Kidney glomerular epithelial cell (primary cell): Measurements from ENCODE around the gene XPOT.

Source experiments
- DNase-seq: peaks from one replicate; lab custom pipeline; 2025; lab: John Stamatoyannopoulos, UW

Gene XPOT

DNA sequence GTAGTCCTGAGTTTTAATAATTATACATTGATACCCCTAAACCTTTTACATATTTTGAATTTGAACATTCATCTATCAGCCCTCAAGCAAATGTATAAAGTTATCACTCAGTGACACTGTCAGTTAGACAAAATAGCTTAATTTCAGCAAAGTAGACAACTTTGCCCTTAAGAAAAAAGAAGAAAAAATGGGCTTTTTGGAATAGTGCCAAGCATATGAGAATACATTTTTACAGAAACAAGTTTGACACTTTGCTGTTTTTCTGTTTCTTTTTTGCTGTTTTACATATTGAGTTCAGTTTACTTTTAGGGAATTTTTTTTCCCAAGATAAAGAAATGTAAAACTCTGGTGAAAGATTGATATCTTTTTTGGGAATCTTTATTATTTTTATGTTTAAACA, 62.0 kb downstream of the XPOT start:
- no peak for DNase-seq

DNA sequence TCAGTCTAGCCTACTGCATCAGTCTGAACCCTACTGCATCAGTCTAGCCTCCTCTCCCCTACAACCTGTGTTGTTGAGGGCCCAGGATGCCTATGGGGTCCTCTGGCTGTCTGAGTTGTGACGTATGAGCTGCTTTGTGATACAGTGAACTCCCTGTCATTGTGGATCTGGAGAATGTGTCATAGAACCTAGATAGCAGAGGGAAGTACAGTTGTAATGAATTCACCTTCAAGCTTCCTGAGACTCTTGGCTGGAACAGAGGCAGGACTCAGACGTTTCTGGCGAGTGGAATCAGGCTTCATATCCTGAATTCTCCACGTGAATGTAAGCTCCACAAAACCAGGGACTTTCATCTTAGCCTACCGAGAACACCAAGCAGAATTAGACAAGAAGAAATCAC, 64.8 kb downstream of the XPOT start:
- no peak for DNase-seq

DNA sequence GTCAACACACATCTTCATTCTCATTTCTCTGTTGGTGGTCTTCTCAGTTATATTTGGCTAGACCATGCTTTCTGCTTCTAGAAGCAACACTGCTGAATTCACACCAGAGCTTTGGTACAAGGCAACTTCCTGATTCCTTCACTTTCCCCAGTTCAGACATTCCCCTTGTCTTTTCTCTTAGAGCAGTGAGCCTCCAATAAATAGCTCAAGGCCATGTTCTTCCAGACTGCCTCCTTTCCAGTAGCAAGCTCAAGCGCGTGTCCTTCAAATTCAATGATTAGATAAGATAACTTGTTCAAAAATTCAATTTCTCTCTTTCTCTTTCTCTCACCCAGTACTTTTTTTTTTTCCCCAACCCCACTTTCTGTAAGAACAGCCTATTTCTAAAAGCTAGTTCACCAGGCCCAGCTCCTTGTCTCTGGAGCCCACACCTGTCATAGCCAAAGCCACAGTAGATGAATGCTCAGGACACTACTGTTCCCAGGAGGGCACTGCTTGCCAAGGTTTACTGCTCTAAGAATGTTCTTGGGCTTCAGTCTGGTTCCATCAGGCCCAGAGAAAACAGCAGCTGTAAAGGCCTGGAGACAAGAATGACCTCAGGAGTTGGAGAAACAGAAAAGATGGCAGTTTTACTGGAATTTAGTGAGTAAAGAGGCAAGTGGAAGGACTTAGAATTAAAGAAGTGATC, 65.4 kb downstream of the XPOT start:
- DNase-seq = no peak

DNA sequence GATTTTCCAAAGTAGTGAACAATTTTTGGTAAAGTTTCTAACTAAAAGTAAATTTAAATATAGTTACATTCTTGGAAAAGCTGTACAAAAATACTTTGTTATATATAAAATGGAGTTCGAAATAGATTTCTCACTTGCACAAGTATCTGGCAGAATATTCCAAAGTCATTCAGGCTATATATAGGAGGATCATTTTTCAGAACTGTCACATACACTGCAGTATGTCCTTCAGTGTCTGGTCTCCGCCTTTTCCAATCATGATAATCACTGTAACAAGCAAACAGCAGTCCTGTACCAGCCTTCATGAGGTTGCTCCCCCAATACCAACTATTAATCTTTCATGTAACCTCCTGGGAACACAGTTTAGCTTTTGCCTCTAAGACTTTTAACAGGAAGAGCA, 66.3 kb downstream of the XPOT start:
- no peak for DNase-seq

DNA sequence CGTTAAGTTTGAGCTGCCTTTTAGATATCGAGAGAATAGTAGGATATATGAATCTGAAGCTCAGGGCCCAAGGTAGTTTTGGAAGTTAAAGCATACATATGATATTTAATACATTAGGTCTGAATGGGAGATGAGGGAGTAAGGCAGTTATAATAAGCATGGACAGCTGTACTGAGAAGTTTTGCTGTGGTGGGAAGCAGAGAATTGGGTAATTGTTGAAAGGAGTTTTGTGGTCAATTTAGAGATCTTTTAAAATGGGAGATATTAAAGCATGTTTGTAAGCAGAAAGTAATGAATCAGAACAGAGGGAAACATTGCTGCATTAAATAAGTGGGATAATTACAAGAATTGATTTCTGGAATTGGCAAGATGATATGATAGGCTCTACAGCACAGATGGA, 69.0 kb downstream of the XPOT start:
- DNase-seq = no peak

DNA sequence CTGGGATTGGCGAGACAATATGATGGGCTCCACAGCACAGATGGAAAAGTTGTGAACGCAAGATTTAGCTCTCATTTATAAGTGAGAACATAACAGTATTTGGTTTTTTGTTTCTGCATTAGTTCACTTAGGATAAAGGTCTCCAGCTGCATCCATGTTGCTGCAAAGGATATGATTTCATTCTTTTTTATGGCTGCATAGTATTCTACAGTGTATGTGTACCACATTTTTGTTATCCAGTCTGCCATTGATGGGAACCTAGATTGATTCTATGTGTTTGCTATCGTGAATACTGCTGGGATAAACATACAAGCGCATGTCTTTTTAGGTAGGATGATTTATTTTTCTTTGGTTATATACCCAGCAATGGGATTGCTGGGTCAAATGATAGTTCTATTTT, 71.3 kb downstream of the XPOT start:
- no peak for DNase-seq

DNA sequence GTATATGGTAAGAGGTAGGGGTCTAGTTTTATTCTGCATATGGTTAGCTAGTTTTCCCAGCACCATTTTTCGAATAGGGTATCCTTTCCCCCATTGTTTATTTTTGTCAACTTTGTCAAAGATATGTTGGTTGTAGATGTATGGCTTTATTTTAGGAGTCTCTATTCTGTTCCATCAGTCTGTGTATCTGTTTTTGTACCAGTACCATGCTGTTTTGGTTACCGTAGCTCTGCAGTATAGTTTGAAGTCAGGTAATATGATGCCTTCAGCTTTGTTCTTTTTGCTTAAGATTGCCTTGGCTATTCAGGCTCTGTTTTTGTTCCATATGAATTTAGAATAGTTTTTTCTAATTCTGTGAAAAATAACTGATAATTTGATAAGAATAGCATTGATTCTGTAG, 72.7 kb downstream of the XPOT start:
- no peak for DNase-seq

DNA sequence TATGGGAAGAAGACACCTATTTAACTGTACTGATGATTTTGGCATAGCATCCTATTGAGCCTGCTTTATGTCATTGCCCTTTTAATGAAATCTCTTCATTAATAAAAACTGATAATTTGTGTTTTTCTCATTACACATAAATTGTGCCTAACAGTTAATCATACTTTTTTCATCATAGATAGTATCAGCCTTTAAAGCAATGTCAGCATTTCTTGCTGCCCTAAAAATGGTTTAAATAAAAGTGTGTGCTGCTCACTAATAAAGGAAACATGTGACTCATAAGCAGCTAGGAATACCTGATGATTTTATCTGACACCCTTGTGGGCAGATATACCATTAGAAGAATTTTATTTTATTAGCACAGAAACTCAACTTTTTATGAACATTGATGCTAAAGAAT, 74.5 kb downstream of the XPOT start:
- DNase-seq = no peak

DNA sequence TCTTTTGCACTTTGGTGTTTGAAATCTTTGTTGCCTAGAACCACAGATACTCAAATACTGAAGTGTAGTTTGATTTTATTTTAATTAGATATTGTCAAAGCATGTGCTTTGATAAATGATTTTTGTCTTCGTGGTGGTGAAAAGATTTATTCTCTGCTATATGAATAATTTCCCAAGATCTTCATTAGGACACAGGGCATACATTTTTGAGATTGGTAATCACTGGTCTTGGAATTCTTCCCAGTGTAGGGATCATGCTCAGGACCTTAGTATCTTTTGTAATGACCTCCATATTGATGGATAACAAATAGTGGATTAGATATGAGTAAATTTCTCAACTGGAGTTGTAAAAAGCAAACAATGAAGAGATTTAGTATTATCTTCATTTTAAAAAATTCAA, 76.0 kb downstream of the XPOT start:
- no peak for DNase-seq

DNA sequence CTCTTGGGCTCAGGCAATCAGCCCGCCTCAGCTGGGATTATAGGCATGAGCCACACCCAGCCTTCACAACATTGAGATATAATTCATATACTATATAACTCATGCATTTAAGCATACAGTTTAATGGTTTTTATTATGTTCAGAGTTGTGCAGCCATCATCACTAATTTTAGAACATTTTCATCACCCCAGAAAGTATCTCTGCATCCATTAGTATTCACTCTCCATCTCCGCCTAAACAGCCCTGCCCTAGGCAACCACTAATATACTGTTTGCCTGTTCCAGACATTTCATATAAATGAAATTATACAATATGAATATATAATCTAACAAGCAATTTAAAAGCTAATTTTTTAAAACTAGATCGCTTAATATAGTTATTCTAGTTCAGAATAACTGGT, 82.5 kb downstream of the XPOT start:
- no peak for DNase-seq

DNA sequence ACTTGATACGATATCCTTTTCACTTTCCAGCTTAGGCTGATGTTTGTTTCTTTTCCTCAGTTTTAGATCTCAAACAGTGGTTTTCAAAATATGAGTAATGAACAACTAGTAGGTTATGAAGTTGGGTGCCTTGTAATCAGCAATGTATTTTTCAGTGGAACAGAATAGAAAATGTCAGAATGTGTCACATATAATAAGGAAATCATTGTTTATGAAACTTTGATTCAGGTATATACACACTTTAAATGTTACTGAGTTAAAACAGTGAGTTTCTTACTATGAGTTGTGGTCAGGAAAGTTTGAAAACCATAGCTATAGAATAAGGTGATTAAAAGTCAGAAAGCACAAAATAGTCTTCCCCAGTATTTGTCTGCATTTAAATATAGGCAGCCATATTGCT, 87.5 kb downstream of the XPOT start:
- DNase-seq = no peak

DNA sequence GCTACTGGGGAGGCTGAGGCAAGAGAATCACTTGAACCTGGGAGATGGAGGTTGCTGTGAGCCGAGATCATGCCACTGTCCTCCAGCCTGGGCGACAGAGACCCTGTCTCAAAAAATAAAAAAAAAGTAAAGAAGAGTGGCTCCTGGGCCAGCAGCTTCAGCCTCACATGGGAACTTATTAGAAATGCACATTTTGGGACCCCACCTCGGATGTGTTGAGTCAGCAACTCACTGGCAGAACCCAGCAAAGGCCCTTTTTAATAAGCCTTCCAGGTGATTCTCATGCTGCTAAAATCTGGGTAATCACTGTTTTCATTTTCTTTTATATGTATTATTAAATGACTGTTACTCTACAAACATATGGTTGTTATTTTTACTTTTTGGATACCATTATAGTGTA, 89.3 kb downstream of the XPOT start:
- DNase-seq = no peak

DNA sequence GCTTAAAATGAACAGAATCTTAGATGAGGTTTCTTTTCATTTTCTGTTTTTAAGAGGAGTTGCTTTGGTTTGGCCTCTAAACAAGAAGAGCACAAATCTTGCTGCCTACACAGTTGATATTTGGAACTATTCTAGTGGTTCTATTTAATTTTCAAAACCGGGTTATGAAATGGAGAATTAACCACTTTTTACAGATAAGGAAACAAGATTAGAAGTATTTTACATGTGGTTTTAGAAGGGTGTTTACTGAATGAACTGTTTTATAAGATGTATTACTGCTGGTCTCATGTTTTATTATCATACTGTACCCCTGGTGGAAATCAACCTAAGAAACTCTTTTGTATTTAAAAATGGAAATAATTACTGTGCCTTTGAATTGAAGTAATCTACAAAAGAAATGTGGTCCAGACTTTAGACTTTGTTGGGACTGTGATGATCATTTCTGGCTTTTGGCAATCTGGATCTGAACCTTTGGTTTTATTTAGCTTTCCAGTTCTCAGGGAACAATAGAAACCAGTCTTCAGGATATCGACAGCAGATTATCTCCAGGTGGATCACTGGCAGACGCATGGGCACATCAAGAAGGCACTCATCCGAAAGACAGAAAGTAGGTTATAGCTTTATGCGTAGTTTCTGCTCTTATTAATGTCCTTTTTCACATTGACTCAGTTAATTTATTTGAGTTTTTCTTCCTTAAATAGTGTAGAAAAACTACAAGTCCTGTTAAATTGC, 91.0 kb downstream of the XPOT start:
- DNase-seq = no peak

DNA sequence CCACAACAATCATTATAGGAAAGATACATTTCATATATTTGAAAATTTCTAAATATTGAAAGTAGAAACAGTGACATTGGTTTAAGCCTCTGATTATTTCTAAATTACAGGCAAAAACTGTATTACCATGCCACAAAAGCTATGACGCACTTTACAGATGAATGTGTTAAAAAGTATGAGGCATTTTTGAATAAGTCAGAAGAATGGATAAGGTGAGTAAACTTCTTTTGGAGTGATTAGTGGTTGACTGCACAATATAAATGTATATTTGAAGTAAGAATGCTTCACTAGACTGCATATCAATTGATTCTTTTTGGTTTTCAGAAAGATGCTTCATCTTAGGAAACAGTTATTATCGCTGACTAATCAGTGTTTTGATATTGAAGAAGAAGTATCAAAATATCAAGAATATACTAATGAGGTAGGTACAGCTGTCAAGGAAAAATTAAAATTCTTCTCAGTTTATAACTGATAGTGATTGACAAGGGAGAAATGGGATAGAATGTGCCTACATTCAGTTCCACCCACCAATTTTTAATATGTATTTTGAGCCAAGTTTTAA, 92.7 kb downstream of the XPOT start:
- DNase-seq = no peak

DNA sequence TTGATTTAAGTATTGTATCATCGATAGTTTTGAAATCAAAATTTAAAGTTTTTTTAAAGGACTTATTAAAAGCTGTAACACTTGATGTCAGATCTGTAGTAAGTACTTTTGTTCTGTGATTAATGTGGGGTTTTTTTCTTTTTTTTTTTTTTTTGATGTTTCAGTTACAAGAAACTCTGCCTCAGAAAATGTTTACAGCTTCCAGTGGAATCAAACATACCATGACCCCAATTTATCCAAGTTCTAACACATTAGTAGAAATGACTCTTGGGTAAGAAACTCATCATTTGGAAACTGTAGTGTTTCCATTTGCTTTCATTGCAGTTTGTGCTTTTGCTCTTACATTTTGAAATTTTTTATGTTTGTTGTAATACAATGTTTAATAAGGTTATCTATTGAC, 93.3 kb downstream of the XPOT start:
- DNase-seq = no peak

DNA sequence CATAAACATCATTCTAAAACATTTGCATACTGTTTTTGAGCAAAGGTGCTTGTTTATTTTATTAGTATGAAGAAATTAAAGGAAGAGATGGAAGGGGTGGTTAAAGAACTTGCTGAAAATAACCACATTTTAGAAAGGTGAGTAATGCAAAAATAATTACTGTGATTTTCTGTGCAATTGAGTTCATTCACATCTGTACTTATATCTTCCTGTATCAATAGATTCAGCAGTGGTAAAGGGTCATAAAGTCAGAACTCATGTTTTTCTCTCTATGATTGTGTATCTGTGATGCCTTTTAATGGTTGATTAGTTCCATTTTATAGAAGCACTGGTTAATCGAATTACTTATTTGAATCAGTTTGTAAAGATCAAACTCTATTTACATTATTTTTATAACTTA, 93.7 kb downstream of the XPOT start:
- DNase-seq = no peak

DNA sequence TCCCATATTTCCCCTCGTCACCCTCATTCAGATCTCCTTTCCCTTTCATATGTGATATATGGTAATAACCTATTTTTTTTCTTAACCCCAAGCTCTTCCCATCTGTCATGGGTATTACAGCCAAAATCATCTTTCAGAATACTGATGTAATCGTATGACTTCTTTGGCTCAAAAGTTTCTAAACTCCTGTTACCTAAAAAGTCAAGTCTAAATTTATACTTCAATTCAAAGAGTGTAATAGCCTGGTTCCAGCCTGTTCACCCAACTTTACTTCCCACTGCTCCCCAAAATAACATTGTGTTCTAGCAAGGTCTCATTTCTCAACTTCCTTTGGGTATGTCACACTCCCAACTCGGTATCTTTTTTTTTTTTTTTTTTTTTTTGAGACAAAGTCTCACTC, 96.2 kb downstream of the XPOT start:
- no peak for DNase-seq
